Caco-2 (cell line): ENCODE data around the gene IGDCC3. TPM values are rescaled to one million over a fixed set of nuclear protein-coding genes. Genes with fewer than 3 reads are reported as not detected.

Source experiments
- BruUV-seq: library from RNA; stranded (reverse); fragments of 400-500 nt; replicated peaks from 2 replicates; lab custom pipeline; 2021; lab: Mats Ljungman, UMichigan
- CTCF ChIA-PET: fragments of 300-600 bp; sonication (Branson Sonifier 250); formaldehyde crosslinking; loops from one replicate; lab custom pipeline; 2022; ENCODE audit warnings: antibody characterized with exemption; lab: Charles Lee
- POLR2A ChIA-PET: fragments of 300-600 bp; sonication (Branson Sonifier 250); formaldehyde crosslinking; loops from one replicate; lab custom pipeline; 2022; ENCODE audit warnings: antibody characterized with exemption; lab: Charles Lee
- DNase-seq, 2 experiments: peaks; one replicate each; pipeline versions ENCODE4 v3.0.0 to v3.0.0-alpha.2; 2020 to 2022
- H3K27me3 ChIP-seq: replicated peaks from 2 replicates; pipeline ENCODE4 v1.6.0; 2011; ENCODE audit warnings: low read length; ENCODE audit not compliant: control insufficient read depth, insufficient read depth
- H3K36me3 ChIP-seq: 2 replicates; pipeline ENCODE4 v1.5.1; 2011; ENCODE audit warnings: low read length; ENCODE audit not compliant: control insufficient read depth, insufficient read depth
- H3K4me1 ChIP-seq: fragments of 250-450 bp; sonication (Bioruptor Pico); 2 replicates; pipeline ENCODE4 v1.5.1; 2020; ENCODE audit warnings: mild to moderate bottlenecking
- H3K4me3 ChIP-seq: 2 replicates; pipeline ENCODE4 v1.5.1; 2011; ENCODE audit warnings: low read depth, mild to moderate bottlenecking, control low read depth, low read length
- H3K9me3 ChIP-seq: fragments of 250-450 bp; sonication (Bioruptor Pico); 2 replicates; pipeline ENCODE4 v1.5.1; 2020; ENCODE audit warnings: mild to moderate bottlenecking, moderate library complexity
- H3K27ac Mint-ChIP-seq: one replicate; pipeline ENCODE4 v1.8.0; 2022; ENCODE audit warnings: mixed read lengths; ENCODE audit not compliant: unreplicated experiment
- H3K27me3 Mint-ChIP-seq: one replicate; pipeline ENCODE4 v1.8.0; 2022; ENCODE audit warnings: mixed read lengths; ENCODE audit not compliant: insufficient read depth, unreplicated experiment
- H3K36me3 Mint-ChIP-seq: one replicate; pipeline ENCODE4 v1.8.0; 2022; ENCODE audit warnings: mild to moderate bottlenecking, mixed read lengths; ENCODE audit not compliant: insufficient read depth, unreplicated experiment
- H3K4me1 Mint-ChIP-seq: one replicate; pipeline ENCODE4 v1.8.0; 2022; ENCODE audit warnings: low read depth, mixed read lengths; ENCODE audit not compliant: unreplicated experiment
- H3K4me3 Mint-ChIP-seq: one replicate; pipeline ENCODE4 v1.8.0; 2022; ENCODE audit warnings: mild to moderate bottlenecking, moderate library complexity, mixed read lengths; ENCODE audit not compliant: unreplicated experiment
- H3K9me3 Mint-ChIP-seq: one replicate; pipeline ENCODE4 v1.8.0; 2022; ENCODE audit warnings: mixed read lengths; ENCODE audit not compliant: unreplicated experiment
- intact Hi-C: fragments of 100-400 bp; cut with micrococcal nuclease; formaldehyde crosslinking; loops from one replicate; pipeline ENCODE4 v1.10.0; 2022; ENCODE audit not compliant: unreplicated experiment
- total RNA-seq: library from RNA; stranded (reverse); gene quantifications from 2 replicates; pipeline ENCODE4 v1.2.3, GENCODE V29; 2022
- TF ChIP-seq, protein P1 (sequence below), 2 experiments: fragments of 200-600 bp in 1 of 2; IDR thresholded peaks; 1 replicate in 1 of 2; 2 replicates in 1 of 2; pipeline versions ENCODE4 v1.5.1 to v1.8.0; 2011 to 2022; ENCODE audit warnings: antibody characterized with exemption in 1 of 2, control low read depth in 1 of 2, inconsistent platforms in 1 of 2, low read depth in 1 of 2, low read length in 1 of 2, mild to moderate bottlenecking in 1 of 2, moderate library complexity in 1 of 2; ENCODE audit not compliant: insufficient read depth in 1 of 2, severe bottlenecking in 1 of 2, unreplicated experiment in 1 of 2

Gene IGDCC3
- total RNA-seq, 1 experiment from 2014 or later = 51.2 TPM

DNA sequence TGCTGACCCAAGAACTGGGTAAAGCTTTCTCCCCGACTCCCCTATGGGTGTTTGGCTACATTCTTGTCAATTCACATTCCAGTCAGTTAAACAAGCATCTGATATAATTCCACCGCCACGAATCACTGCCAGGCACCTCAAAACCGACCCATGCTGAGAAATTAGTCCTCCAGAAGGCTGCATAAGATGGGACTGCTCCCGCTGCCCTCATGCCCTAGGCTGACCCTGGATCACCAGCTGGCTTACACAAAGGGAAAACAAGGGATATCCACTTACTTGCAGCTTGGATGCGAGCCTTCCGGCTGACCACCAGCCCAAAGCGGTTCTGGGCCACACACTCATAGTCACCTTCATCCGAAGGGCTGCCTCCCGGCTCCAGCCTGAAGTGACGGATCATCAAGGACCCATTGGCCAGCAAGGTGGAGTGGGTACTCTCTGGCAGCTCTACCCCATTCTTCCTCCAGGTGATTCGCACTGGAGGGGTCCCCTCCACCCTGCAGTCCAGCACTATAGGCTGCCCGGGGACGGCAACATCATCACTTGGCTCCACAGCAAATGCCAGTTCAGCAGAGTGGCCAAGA is 2.9 kb downstream of the IGDCC3 start:
- H3K4me1 ChIP-seq = peaks cover 31% of the 10 kb centered on the region
- Mint-ChIP-seq H3K27ac (peak overlapping the region; percentile 57), H3K36me3 (peaks cover 24% of the 10 kb centered on the region), H3K4me1 (peaks cover 23% of the 10 kb centered on the region), H3K9me3 (no peaks in the 10 kb centered on the region), H3K4me3 (no peak overlapping the region), H3K27me3 (no peaks in the 10 kb centered on the region)
- ChIA-PET CTCF (no interaction called here), POLR2A (interaction anchor here (0.9 to 1.6 kb wide), 3 partner anchors 9 to 70 kb away, joined by 3 to 6 read pairs (median 5); partner anchors contain the start of gene RNU5B-1)
- no peak overlapping the region for H3K4me3 ChIP-seq
- intact Hi-C loops = no loop called here
- no peaks in the 10 kb centered on the region for H3K9me3 ChIP-seq
- no TSS peak for BruUV-seq
- H3K27me3 ChIP-seq = no peaks in the 10 kb centered on the region
- no peak for DNase-seq
- peaks cover 4% of the 10 kb centered on the region for H3K36me3 ChIP-seq
- TF ChIP-seq, protein P1, sequence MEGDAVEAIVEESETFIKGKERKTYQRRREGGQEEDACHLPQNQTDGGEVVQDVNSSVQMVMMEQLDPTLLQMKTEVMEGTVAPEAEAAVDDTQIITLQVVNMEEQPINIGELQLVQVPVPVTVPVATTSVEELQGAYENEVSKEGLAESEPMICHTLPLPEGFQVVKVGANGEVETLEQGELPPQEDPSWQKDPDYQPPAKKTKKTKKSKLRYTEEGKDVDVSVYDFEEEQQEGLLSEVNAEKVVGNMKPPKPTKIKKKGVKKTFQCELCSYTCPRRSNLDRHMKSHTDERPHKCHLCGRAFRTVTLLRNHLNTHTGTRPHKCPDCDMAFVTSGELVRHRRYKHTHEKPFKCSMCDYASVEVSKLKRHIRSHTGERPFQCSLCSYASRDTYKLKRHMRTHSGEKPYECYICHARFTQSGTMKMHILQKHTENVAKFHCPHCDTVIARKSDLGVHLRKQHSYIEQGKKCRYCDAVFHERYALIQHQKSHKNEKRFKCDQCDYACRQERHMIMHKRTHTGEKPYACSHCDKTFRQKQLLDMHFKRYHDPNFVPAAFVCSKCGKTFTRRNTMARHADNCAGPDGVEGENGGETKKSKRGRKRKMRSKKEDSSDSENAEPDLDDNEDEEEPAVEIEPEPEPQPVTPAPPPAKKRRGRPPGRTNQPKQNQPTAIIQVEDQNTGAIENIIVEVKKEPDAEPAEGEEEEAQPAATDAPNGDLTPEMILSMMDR (IDR thresholded peaks at IDR 0.05; ENCODE audit: insufficient read depth in 1 of 2, low read depth in 1 of 2, low read length in 1 of 2, severe bottlenecking in 1 of 2, unreplicated experiment in 1 of 2) = no peak

DNA sequence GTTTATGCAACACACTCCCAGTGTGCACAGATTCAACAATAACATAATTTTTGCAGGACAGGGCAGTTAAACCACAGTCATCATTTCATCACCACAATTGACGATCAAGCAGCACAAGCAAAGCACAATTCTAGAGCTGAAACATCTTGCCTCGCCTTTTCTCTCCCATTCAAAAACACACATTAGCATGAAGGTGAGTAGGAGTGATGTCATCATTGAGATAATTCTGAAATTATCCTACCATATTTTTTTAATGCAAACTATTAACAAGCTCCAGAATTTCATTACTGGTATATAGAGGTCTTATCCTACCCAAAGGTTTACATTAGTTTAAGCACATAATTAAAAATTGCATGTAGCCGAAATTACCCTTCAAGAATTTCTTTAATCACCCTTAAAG is 3.5 kb downstream of the IGDCC3 start:
- intact Hi-C loops = no loop called here
- H3K9me3 ChIP-seq = no peaks in the 10 kb centered on the region
- DNase-seq = no peak
- peaks cover 4% of the 10 kb centered on the region for H3K36me3 ChIP-seq
- no peak overlapping the region for H3K4me3 ChIP-seq
- H3K36me3 Mint-ChIP-seq = peaks cover 24% of the 10 kb centered on the region
- peaks cover 35% of the 10 kb centered on the region for H3K4me1 ChIP-seq
- ChIA-PET POLR2A (interaction anchor here (0.9 to 1.6 kb wide), 3 partner anchors 8 to 69 kb away, joined by 3 to 6 read pairs (median 5); partner anchors contain the start of gene RNU5B-1), CTCF (no interaction called here)
- no peak overlapping the region for H3K4me3 Mint-ChIP-seq
- H3K4me1 Mint-ChIP-seq = peaks cover 29% of the 10 kb centered on the region
- H3K27me3 Mint-ChIP-seq = no peaks in the 10 kb centered on the region
- H3K9me3 Mint-ChIP-seq = no peaks in the 10 kb centered on the region
- BruUV-seq = TSS peak; percentile 9
- no peaks in the 10 kb centered on the region for H3K27me3 ChIP-seq
- TF ChIP-seq, protein P1 (IDR thresholded peaks at IDR 0.05; ENCODE audit: insufficient read depth in 1 of 2, low read depth in 1 of 2, low read length in 1 of 2, severe bottlenecking in 1 of 2, unreplicated experiment in 1 of 2) = no peak
- peak overlapping the region; percentile 57 for H3K27ac Mint-ChIP-seq

DNA sequence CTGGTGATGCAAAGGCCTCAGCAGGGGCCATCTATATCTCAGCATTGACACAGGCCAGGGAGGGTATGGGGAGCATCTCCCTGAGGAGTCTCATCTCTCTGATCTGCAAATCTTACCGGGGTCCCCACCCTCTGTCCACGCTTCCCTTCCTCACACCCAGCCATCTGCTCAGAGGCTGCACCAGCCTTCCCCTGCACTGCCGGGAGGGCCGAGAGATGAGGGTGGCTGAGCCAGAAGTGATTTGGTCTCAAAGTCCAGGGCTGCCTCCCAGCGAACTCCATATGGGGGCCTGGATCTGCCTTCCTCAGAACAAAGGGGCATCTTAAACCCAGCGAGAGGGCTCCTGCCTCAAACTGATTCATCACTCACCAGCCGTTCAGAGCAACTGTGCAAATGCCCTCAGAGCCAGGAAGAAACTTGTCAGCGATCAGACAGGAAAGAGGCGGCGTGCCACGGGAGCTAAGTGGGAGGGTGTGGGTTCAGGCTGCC is 4.6 kb downstream of the IGDCC3 start:
- no peaks in the 10 kb centered on the region for H3K9me3 ChIP-seq
- Mint-ChIP-seq H3K36me3 (peaks cover 28% of the 10 kb centered on the region), H3K27ac (no peak overlapping the region), H3K4me1 (peaks cover 34% of the 10 kb centered on the region), H3K4me3 (no peak overlapping the region), H3K27me3 (no peaks in the 10 kb centered on the region), H3K9me3 (no peaks in the 10 kb centered on the region)
- ChIA-PET CTCF (no interaction called here), POLR2A (no interaction called here)
- no peak for DNase-seq
- TF ChIP-seq, protein P1 (IDR thresholded peaks at IDR 0.05; ENCODE audit: insufficient read depth in 1 of 2, low read depth in 1 of 2, low read length in 1 of 2, severe bottlenecking in 1 of 2, unreplicated experiment in 1 of 2) = no peak
- H3K4me3 ChIP-seq = no peak overlapping the region
- intact Hi-C loops = no loop called here
- peaks cover 4% of the 10 kb centered on the region for H3K36me3 ChIP-seq
- BruUV-seq = no TSS peak
- no peaks in the 10 kb centered on the region for H3K27me3 ChIP-seq
- peaks cover 38% of the 10 kb centered on the region for H3K4me1 ChIP-seq
